HepG2 (cell line): Measurements from ENCODE around the gene ATF6. TPM values are rescaled to one million over a fixed set of nuclear protein-coding genes. Genes with fewer than 3 reads are reported as not detected.

Source experiments
- ADNP ChIP-seq: sonication (generic); formaldehyde crosslinking; IDR thresholded peaks from 2 replicates; pipeline ENCODE4 v1.4.0; 2020; ENCODE audit warnings: missing genetic modification reagents
- CEBPG ChIP-seq: IDR thresholded peaks from 2 replicates; pipeline ENCODE4 v1.6.1; 2016
- CEBPZ ChIP-seq: IDR thresholded peaks from 2 replicates; pipeline ENCODE4 v1.6.1; 2012; ENCODE audit warnings: low read length, improper control_type of control experiment
- HHEX ChIP-seq: IDR thresholded peaks from 2 replicates; pipeline ENCODE4 v1.6.1; 2016; ENCODE audit warnings: control low read depth
- NFYB ChIP-seq: sonication (generic); formaldehyde crosslinking; IDR thresholded peaks from 2 replicates; pipeline ENCODE4 v1.4.0; 2020; ENCODE audit warnings: missing genetic modification reagents
- SALL1 ChIP-seq: sonication (generic); formaldehyde crosslinking; IDR thresholded peaks from 2 replicates; pipeline ENCODE4 v1.8.0; 2022; ENCODE audit warnings: mild to moderate bottlenecking, missing genetic modification reagents
- STAT6 ChIP-seq: sonication (generic); formaldehyde crosslinking; IDR thresholded peaks from 2 replicates; pipeline ENCODE4 v1.4.0; 2020; ENCODE audit warnings: missing genetic modification reagents, mild to moderate bottlenecking, borderline replicate concordance
- TIGD3 ChIP-seq: sonication (generic); formaldehyde crosslinking; IDR thresholded peaks from 2 replicates; pipeline ENCODE4 v1.5.1; 2020; ENCODE audit warnings: mild to moderate bottlenecking, missing genetic modification reagents, borderline replicate concordance
- YEATS4 ChIP-seq: sonication (generic); formaldehyde crosslinking; IDR thresholded peaks from 2 replicates; pipeline ENCODE4 v1.4.0; 2020; ENCODE audit warnings: missing genetic modification reagents, borderline replicate concordance
- ZNF276 ChIP-seq: sonication (generic); formaldehyde crosslinking; IDR thresholded peaks from 2 replicates; pipeline ENCODE4 v1.4.0; 2020; ENCODE audit warnings: mild to moderate bottlenecking, low read depth, missing genetic modification reagents
- ZNF280B ChIP-seq: sonication (generic); formaldehyde crosslinking; IDR thresholded peaks from 2 replicates; pipeline ENCODE4 v1.5.0; 2020; ENCODE audit warnings: missing genetic modification reagents, mild to moderate bottlenecking, borderline replicate concordance
- ZNF441 ChIP-seq: sonication (generic); formaldehyde crosslinking; IDR thresholded peaks from 2 replicates; pipeline ENCODE4 v1.7.0; 2021; ENCODE audit warnings: missing genetic modification reagents, borderline replicate concordance
- ZNF878 ChIP-seq: sonication (generic); formaldehyde crosslinking; IDR thresholded peaks from 2 replicates; pipeline ENCODE4 v1.8.1; 2023; ENCODE audit warnings: mild to moderate bottlenecking, missing genetic modification reagents, moderate library complexity
- polyA plus RNA-seq, 8 experiments: library from polyadenylated mRNA; depleted of rRNA in 3 of 8; stranded (reverse) in 7 of 8; unstranded in 1 of 8; fragments of >200 nt; fragmentation: Illumina TruSeq in 4 of 8; extraction: Trizol in 4 of 8; gene quantifications; 2 replicates each; pipeline versions ENCODE4 v1.2.1 to v1.2.3, GENCODE V29; 2011 to 2016; ENCODE audit warnings: low read depth in 4 of 8, missing spikeins in 1 of 8, mixed read lengths in 1 of 8; ENCODE audit not compliant: insufficient read depth in 1 of 8
- total RNA-seq, 5 experiments: library from RNA; depleted of rRNA; stranded (reverse); fragments of >200 nt; fragmentation: Illumina TruSeq; extraction: Trizol; gene quantifications; 2 replicates each; pipeline ENCODE4 v1.2.3, GENCODE V29; 2016; ENCODE audit warnings: low read depth in 1 of 5

Gene ATF6
- total and polyA plus RNA-seq, 2 of the 13 experiments (the other 11 are each of a cell fraction or from before 2014, with no cell fraction given): 13.2 to 14.5 TPM

- TF ChIP-seq CEBPZ (no peak), ZNF878 (CRISPR knock-in tag) (peak; percentile 63; the same call in 1 of the 2 replicates), TIGD3 (no peak), HHEX (CRISPR knock-in tag) (0 out of 2 replicates have a peak, but pooled peaks have one; percentile 18), ZNF276 (CRISPR knock-in tag) (peak; percentile 67; the same call in 1 of the 2 replicates), ADNP (CRISPR knock-in tag) (no peak), YEATS4 (peak; percentile 77), ZNF441 (CRISPR knock-in tag) (no peak), NFYB (no peak), ZNF280B (0 out of 2 replicates have a peak, but pooled peaks have one; percentile 28), CEBPG (CRISPR knock-in tag) (peak; percentile 60), SALL1 (peak; percentile 80), STAT6 (peak; percentile 80; the same call in 1 of the 2 replicates)
Measured at GRCh38 chr1:161766102-161766981, at the start of gene ATF6 (continued).
